DND-41 (cell line): ENCODE data around the gene CILP.

Experiments
- CTCF ChIP-seq: IDR thresholded peaks from 2 replicates; pipeline ENCODE4 v1.5.1; 2012; ENCODE audit warnings: borderline replicate concordance, low read length, moderate library complexity, mild to moderate bottlenecking; ENCODE audit not compliant: poor library complexity, severe bottlenecking; ENCODE audit errors: extremely low read depth
- EZH2 ChIP-seq: IDR thresholded peaks from 3 replicates; pipeline ENCODE4 v1.6.1; 2012; ENCODE audit warnings: borderline replicate concordance, low read depth, mild to moderate bottlenecking, moderate library complexity, low read length, inconsistent platforms; ENCODE audit not compliant: severe bottlenecking

- TF ChIP-seq CTCF (no peak), EZH2 (no peak)
These were observed 48.2 kb downstream of the CILP start for GRCh38 chr15:65163041-65163440.
